ENCODE data around the gene KIF17.

The KIF17 gene

GRCh38 chr1:20705203-20705755, 12.5 kb downstream of the KIF17 start:
- DNase-seq (ENCODE audit: low read depth in 2 of 2): peak in 1 of 2 donors; percentile 9
- TF ChIP-seq CTCF (IDR thresholded peaks at IDR 0.05; ENCODE audit: low read depth, low read length): no peak
- no peak overlapping the region for H3K4me3 ChIP-seq (replicated peaks in 1 of 2; ENCODE audit: low read depth in 2 of 2, low read length in 2 of 2)

DNA sequence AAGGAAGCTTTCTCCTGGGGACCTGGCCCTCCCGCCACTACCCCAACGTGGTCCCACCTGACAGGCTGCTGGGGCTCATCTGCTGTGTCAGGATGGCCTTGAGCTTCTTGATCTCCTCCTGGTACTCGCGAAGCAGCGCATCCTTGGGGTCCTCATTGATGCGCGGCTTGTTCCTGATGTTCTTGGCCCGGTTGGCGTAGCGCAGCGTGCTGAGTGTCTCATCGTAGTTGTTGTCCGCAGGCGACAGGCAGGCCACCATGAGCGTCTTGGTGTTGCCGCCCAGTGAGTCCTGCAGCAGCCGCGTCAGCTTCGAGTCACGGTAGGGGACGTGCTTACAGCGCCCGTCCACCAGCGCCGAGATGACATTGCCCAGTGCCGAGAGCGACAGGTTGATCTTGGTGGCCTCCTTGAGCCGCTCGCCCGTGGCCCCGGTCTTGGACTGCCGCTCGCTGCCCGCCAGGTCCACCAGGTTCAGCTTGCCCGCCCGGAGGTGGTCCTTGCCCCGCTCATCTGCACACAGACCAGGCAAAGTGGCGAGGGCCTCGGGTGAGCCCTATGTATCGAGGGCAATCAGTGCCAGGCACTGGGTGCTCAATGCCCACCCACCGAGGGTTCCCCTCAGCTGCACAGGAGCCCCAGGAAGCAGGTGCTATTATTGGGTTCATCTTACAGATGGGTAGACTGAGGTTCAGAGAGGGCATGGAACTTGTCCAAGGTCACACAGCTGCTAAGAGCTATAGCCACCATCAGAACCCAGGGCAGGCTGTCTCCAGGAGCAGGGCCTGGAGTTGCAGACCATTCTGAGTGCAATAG, 13.2 kb downstream of the KIF17 start:
- no peak for DNase-seq (ENCODE audit: low read depth in 2 of 2)
- TF ChIP-seq CTCF (IDR thresholded peaks at IDR 0.05; ENCODE audit: low read depth, low read length): no peak
- H3K4me3 ChIP-seq (replicated peaks in 1 of 2; ENCODE audit: low read depth in 2 of 2, low read length in 2 of 2): no peak overlapping the region

DNA sequence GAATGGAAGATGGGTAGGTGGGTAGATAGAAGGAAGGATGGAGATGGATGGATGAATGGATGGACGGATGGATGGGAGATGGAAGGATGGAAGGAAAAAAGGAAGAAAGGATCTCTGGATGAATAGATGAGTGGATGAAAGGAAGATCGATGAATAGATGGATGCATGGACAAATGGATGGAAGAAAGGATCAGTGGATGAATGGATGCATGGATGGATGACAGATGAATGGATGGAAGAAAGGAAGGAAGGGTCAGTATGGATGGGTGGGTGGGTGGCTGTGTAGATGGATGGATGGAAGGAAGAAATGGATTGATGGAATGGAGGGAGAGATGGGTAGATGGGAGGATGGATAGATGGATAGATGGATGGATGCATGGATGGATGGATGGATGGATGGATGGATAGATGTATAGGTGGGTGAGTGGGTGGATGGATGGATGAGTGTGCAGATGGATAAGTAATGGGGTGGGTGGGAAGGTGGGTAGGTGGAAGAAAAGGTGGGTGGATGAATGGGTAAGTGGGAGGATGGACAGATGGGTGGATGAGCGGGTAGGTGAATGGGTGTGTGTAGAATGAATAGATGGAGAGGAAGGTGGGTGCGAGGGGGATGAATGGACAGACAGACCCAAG, 14.6 kb downstream of the KIF17 start:
- TF ChIP-seq CTCF (IDR thresholded peaks at IDR 0.05; ENCODE audit: low read depth, low read length): no peak
- DNase-seq (ENCODE audit: low read depth in 2 of 2): no peak
- H3K4me3 ChIP-seq (replicated peaks in 1 of 2; ENCODE audit: low read depth in 2 of 2, low read length in 2 of 2): no peak overlapping the region

DNA sequence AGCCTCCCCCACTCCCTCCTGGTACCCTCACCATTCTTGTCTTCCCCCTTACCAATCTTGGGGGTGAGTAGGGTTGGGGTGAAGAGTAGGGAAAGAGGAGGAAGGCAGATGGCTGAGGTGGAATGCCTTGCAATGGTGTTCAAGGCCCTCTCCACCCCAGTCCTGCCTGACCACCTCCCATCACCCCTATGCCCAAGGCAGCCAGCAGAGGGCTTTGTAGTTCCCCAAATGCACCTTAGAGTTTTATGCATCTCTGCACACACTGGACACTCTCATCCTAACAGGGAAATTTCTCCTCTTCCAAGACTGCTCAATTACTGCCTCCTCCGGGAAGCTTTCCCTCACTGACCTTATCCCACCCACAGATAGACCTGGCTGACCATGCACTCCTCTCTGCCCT, 15.4 kb downstream of the KIF17 start:
- no peak overlapping the region for H3K4me3 ChIP-seq (replicated peaks in 1 of 2; ENCODE audit: low read depth in 2 of 2, low read length in 2 of 2)
- peak; percentile 39 to 48 for DNase-seq (ENCODE audit: low read depth in 2 of 2)
- TF ChIP-seq CTCF (IDR thresholded peaks at IDR 0.05; ENCODE audit: low read depth, low read length): peak; percentile 58

- TF ChIP-seq CTCF (IDR thresholded peaks at IDR 0.05; ENCODE audit: low read depth, low read length): no peak
- no peak for DNase-seq (ENCODE audit: low read depth in 2 of 2)
- no peak overlapping the region for H3K4me3 ChIP-seq (replicated peaks in 1 of 2; ENCODE audit: low read depth in 2 of 2, low read length in 2 of 2)
Observed at GRCh38 chr1:20701847-20702246, 16.0 kb downstream of the KIF17 start.

DNA sequence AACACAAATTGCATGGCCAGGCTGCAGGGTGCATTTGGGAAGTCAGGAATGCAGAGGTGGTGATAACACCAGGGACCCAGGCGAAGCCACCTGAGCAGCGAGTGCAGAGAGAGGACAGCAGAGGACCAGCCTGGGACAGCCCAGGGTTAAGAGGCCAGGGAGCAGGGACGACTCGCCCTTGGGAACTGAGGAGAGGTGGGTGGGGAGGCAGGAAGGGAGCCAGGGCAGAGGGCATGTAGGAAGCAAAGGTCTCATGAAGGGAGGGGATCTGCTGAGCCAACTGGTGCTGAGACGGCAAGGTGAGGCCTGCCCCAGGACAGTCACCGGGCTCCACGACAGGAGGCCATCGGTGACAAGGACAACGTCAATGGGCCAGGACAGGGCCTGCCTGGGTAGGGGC, 16.4 kb downstream of the KIF17 start:
- no peak for TF ChIP-seq CTCF (IDR thresholded peaks at IDR 0.05; ENCODE audit: low read depth, low read length)
- DNase-seq (ENCODE audit: low read depth in 2 of 2): no peak
- H3K4me3 ChIP-seq (replicated peaks in 1 of 2; ENCODE audit: low read depth in 2 of 2, low read length in 2 of 2): no peak overlapping the region
